ENCODE measurements around the gene POLR1G. TPM values are rescaled to one million over a fixed set of nuclear protein-coding genes. Genes with fewer than 3 reads are reported as not detected.

The POLR1G gene
- total RNA-seq, 4 donors from 2014 or later, result 5.2 to 29.8 (median 6.3) TPM

DNA sequence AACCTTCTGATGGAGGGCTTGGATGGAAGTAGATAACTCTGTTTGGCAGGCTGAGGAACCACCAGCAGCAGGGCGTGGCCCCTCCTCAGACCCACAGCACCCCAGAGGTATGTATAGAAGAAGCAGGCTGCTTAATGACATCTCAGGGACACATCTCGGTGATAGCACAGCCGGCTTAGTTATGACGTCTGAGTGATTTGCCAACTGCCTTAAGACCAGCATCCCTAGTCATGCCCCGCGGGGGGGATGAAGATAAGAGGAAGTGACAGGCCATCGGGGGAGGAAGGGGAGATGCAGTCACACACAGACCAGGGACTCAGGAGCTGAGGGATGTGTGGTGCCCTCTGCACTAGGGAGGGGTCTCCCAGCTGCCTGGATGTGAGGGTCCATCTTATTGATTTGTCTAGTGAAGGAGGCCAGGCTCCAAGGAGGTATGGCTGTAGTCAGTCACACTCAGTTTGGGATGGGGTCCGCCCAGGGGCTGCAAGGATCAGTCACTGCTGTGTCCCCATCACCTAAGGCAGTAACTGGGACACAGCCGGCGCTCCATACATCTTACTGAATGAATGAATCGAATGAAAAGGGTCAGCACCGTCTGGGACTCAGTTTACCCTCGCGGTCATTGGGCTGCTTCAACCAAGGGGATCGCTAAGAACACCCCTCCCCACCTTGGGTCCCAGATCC, 36.5 kb downstream of the POLR1G start:
- DNase-seq (ENCODE audit: low spot score) (peak; percentile 66), ATAC-seq (ENCODE audit: low FRiP score) (no peak)
- no peak for TF ChIP-seq CTCF (IDR thresholded peaks at IDR 0.05)

DNA sequence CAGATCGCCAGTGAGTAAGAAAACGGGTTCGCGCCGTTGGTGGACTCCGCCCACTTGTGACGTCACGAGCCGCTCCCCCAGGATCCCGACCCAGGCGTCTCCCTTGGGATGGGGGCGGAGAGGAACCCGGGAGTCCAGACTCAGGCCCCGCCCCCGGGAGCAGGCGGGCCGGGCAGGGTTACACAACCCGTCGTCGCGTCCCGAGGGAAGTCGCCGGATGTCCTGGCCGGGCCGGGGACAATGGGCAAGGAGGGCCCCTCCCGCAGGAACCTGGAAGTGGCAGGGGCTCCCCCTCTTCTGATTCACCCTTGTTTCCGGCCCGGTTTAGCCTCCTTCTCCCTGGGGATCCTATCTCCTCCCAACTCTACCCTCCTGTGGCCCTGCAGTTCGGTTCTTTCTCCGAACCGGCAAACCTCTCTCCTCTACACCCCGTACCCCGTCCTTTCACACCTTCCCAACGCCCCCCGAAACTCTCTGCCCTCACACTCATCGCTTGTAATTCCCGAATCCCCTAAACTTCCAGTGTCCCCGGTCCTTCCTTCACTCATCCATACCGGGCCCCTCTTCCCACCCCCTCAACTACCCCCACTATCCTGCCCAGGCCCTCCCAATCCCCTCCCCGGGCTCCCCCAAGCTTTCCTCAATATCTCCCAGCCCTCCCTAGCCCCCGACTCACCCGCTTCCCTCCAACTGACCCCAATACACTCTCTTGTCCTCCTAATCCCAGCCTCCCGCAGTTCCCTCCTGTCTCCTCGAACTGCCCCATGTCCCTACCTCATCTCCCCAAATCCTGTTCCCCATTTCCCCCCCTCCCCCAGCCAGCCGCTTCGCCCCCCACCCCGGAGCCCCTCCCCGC, 37.2 kb downstream of the POLR1G start:
- peak; percentile 76 for ATAC-seq (ENCODE audit: low FRiP score)
- peak; percentile 96 for DNase-seq (ENCODE audit: low spot score)
- no peak for TF ChIP-seq CTCF (IDR thresholded peaks at IDR 0.05)

- TF ChIP-seq CTCF (IDR thresholded peaks at IDR 0.05), result no peak
- ATAC-seq (ENCODE audit: low FRiP score) (peak; percentile 62), DNase-seq (ENCODE audit: low spot score) (peak; percentile 73)
Measured at GRCh38 chr19:45444318-45445041, 38.0 kb downstream of the POLR1G start.

DNA sequence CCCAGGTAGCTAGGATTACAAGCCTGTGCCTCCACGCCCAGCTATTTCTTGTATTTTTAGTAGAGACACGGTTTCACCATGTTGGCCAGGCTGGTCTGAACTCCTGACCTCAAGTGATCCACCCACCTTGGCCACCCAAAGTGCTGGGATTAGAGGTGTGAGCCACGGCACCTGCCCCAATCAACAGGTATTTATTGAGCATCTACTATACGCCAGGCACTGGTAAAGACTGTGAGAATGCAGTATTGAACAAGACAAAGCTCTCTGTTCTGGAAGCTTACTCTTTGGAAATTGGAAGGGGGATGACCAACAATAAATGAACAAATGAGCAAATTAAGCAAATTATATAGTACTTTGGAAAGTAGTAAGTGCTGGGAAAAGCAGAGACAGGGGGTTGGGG, 38.7 kb downstream of the POLR1G start:
- ATAC-seq (ENCODE audit: low FRiP score), result no peak
- DNase-seq (ENCODE audit: low spot score), result no peak
- no peak for TF ChIP-seq CTCF (IDR thresholded peaks at IDR 0.05)

- ATAC-seq (ENCODE audit: low FRiP score) (no peak), DNase-seq (ENCODE audit: low spot score) (no peak)
- no peak for TF ChIP-seq CTCF (IDR thresholded peaks at IDR 0.05)
Measured at GRCh38 chr19:45446295-45446694, 39.9 kb downstream of the POLR1G start.

DNA sequence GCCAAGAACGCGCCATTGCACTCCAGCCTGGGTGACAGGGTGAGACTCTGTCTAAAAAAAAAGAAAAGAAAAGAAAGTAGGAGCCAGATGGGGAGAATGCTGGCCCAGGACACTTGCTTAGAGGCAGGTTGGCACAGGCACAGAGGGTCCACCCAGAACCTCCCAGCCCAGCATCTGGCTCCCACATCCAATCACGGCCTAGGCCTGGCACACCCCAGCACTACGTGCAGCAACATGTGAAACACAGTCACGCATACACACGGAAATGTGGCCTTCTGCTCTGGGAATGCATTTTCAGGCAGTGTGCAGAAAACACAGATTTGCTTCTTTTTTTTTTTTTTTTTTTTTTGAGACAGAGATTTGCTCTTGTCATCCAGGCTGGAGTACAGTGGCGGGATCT, 40.5 kb downstream of the POLR1G start:
- ATAC-seq (ENCODE audit: low FRiP score), result no peak
- no peak for DNase-seq (ENCODE audit: low spot score)
- no peak for TF ChIP-seq CTCF (IDR thresholded peaks at IDR 0.05)
